ENCODE data around the gene ZIC5. TPM values are rescaled to one million over a fixed set of nuclear protein-coding genes. Genes with fewer than 3 reads are reported as not detected.

Gene ZIC5
- total RNA-seq, 4 donors from 2014 or later: 0.19 TPM; not detected in 3

- TF ChIP-seq CTCF (IDR thresholded peaks at IDR 0.05; ENCODE audit: low read depth): no peak
Observed at GRCh38 chr13:99995589-99996380, 24.2 kb upstream of the ZIC5 start.

- no peak for TF ChIP-seq CTCF (IDR thresholded peaks at IDR 0.05; ENCODE audit: low read depth)
Observed at GRCh38 chr13:99995104-99995588, 23.6 kb upstream of the ZIC5 start.

GRCh38 chr13:99994638-99995020 lies 23.1 kb upstream of the ZIC5 start:
- no peak for TF ChIP-seq CTCF (IDR thresholded peaks at IDR 0.05; ENCODE audit: low read depth)

GRCh38 chr13:99993660-99994637 lies 22.4 kb upstream of the ZIC5 start:
- no peak for TF ChIP-seq CTCF (IDR thresholded peaks at IDR 0.05; ENCODE audit: low read depth)

GRCh38 chr13:99992949-99993351 lies 21.4 kb upstream of the ZIC5 start:
- no peak for TF ChIP-seq CTCF (IDR thresholded peaks at IDR 0.05; ENCODE audit: low read depth)

- TF ChIP-seq CTCF (IDR thresholded peaks at IDR 0.05; ENCODE audit: low read depth): no peak
Observed at GRCh38 chr13:99991828-99992775, 20.5 kb upstream of the ZIC5 start.
